NCI-H446 (cell line): ENCODE measurements around the gene L3MBTL1.

Experiments
- DNase-seq, 2 experiments: peaks; one replicate each; lab custom pipeline; 2025; lab: John Stamatoyannopoulos, UW

The L3MBTL1 gene

GRCh38 chr20:43506238-43506637 is 1.3 kb upstream of the L3MBTL1 start:
- no peak for DNase-seq

DNA sequence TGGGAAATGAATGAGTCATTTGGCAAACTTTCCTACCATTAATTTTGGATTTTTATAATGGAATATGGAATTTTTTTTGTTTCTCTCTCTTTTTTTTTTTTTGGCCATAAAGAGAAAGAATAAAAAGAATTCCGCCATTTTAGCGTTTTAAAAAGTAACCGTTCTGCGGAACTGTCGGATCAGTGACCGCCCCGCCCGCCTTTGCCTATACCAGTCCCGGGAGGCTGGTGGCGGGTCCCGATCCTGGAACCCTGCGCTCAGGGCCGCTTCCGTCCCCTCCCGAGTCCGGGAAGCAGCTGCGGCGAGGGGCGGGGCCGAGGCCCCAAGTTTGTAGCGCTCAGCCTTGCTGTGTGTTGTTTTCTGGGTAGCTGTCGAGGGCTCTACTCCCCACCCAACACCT is 609 bp downstream of the L3MBTL1 start:
- DNase-seq = no peak

DNA sequence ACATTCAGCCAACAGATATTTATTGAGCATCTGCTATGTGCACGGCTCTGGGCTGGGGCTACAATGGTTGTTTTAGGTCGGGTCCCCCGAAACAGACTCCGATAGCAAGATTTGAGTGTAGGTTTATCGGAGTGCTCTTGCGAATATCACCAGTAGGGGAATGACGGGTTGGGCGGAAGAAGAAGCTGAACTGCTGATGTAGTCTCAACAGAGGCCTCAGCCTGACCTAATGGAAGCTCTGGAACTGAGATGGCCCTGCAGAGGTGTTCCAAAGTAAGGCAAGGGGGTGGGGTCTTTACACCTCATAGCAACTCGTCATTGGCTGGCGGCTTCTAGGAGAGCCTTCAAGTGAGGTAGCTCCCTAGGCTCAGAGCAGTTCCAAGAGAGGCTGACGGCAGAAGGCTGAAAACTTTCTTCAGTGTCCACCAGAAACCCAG is 1.1 kb downstream of the L3MBTL1 start:
- DNase-seq = no peak

DNA sequence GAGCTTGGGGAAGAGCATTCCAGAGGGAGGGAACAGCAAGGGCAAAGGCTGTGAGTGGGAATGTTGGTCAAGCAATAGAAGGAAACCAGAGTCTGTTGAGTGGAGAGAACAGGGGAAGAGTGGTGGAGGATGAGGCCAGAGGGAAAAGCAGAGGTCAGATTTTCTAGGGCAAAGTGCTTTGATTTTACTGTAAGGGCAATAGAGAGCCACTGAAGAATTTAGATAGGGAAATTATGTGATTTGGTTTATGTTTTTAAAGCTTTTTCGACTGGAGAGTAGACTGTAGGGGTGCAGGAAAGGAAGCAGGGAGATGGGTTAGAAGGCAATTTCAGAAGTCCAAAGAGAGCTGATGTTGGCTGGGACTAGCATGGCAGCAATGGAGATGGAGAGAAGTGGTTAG is 4.4 kb downstream of the L3MBTL1 start:
- DNase-seq = no peak

DNA sequence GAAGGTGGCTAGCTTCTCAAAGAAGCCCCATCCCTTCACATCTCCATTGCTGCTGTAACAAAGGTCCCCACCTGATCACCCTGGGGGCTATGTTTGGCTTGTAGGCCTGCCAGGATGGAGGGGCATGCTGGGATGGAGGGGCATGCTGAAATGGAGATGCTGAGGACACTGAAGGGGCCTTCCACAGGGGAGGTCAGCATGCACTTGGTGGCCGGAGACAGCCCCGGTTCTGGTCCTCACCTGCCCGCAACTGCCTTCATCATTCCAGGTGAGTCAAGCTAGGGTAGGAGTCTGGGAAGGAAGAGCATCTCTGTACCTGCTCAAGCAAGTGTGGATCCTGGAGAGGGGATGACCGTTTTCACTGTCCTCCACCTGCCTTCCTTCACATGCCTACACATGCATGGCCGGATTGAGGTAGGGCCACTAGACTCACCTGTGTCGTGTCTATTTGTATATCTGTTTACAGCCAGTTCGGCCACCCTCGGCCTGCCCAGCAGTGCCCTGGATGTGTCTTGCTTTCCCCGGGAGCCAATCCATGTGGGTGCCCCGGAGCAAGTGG is 6.0 kb downstream of the L3MBTL1 start:
- no peak for DNase-seq

DNA sequence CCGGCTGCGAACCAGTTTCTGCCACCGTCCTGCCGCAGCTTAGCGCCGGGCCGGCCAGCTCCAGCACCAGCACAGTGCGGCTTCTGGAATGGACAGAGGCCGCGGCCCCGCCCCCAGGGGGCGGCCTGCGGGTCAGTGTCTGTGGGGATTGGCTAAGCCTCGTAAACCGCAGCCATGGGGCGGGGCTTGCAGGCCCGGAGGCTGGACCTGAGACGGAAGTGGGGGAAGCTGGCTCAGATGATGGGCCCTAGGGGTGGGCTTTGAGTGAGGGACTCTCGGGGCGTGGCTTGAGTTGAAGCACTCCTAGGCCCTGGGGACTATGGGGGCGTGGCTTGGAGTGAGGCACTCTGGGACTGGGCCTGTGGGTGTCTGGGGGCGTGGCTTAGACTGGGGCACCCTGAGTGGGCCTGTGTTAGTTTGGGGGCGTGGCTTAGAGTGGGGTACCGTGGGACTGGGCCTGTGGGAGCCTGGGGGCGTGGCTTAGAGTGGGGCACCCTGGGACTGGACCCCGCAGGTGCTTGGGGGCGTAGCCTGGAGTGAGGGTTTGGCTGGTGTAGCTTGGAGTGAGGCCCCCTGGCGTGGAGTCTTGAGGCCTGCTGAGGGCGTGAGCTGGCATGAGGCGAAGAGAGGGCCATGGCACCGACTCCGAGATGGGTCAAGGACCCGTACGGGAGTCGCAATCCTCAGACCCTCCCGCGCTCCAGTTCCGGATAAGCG is 6.6 kb downstream of the L3MBTL1 start:
- DNase-seq = peak; percentile 97 to 98

DNA sequence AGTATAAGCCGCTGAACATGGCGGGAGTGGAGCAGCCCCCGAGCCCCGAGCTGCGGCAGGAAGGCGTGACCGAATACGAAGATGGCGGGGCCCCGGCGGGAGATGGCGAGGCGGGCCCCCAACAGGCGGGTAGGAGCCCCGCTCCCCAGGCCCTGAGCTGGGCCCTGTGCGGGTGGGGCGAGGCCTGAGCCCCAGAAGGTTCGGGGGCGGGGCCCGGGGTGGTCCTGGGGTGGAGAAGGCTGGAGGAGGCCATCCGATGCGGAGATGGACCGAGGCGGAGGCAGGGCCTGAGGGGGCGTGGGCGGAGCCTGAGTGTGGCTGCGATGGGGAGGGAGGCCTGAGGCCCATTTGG is 7.1 kb downstream of the L3MBTL1 start:
- peak in 1 of 2 experiments; percentile 47 for DNase-seq

DNA sequence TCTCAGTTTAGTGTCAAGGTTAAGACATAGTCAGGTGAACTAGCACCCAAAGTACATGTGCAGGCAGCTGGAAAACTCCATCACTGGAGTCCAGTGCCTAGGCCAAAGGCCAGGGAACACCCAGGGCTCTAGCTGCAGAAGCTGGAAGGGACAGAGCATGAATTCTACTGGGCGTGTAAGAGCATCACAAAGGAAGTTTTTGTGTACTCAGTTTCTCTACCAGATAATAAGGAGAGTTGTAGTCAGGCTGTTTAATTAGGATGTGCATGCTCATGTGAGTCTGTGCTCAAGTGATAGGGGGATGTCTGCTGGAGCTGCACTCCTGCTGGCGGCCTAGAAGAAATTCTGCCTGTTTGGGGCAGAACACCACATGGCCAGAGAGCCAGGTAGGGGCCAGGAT is 8.1 kb downstream of the L3MBTL1 start:
- no peak for DNase-seq

DNA sequence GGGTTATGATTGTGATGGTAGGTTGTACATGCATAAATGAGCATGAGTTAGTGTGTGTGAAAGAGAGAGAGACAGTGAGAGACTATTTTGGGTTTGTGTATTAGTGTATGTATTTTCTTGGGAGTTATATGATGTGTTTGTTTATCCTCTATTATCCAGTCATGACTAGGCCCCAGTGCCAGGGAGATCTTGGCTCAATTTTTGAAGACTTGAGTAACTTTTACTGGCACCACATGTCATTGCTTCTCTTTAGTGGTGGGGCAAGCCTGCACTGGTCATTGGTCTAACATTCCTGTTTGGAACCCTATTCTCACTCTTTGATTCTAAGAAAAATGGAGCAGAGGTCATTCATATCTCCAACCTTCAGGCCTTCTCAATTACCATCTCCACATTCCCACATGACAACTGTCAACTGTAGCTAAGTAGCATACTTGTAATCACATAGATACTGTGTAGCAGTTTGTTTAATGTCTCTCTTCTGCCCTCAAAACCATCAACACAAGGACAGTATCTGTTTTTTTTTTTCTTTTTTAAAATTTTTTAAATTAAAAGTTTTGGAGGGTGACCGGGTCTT is 8.8 kb downstream of the L3MBTL1 start:
- no peak for DNase-seq

GRCh38 chr20:43520074-43520630 is 12.7 kb downstream of the L3MBTL1 start:
- DNase-seq = no peak

DNA sequence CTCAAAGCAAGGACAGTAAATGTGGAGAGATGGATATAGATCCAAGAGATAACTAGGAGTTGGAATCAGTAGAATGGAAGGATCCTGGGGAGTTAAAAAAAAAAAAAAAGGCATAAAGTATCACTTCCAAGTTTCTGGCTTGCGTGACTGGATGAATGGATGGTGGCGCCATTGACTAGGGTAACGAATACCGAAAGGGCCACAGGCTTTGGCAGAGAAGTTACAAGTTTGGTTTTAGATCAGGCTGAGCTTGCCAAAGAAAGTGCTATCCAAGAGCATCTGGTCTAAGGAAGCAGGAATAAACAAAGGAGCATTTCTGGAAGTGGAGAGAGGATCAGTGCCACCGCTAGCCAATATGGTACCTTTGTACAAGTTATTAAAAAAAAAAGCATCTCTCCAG is 17.5 kb downstream of the L3MBTL1 start:
- DNase-seq = peak in 1 of 2 experiments; percentile 40

GRCh38 chr20:43528258-43528875 is 20.9 kb downstream of the L3MBTL1 start:
- DNase-seq = no peak

DNA sequence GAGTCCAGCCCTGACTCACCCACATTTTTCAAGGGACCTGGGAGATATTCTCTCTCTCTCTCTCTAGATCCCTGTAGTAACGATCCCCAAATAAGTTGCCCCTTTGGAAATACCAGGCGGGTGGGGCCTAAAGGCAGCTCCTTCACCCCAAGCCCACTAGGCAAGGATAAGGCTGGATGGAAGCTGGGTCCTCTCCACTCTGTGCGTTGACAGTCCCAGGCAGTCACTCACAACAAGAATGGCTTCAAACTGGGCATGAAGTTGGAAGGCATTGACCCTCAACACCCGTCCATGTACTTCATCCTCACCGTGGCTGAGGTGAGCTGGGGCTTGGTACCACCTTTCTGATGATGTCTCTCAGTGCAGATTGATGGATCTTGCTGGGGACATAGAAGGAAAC is 21.6 kb downstream of the L3MBTL1 start:
- DNase-seq = no peak

- no peak for DNase-seq
These were observed 22.1 kb downstream of the L3MBTL1 start for GRCh38 chr20:43529457-43530153.

- no peak for DNase-seq
These were observed 23.0 kb downstream of the L3MBTL1 start for GRCh38 chr20:43530321-43531090.

DNA sequence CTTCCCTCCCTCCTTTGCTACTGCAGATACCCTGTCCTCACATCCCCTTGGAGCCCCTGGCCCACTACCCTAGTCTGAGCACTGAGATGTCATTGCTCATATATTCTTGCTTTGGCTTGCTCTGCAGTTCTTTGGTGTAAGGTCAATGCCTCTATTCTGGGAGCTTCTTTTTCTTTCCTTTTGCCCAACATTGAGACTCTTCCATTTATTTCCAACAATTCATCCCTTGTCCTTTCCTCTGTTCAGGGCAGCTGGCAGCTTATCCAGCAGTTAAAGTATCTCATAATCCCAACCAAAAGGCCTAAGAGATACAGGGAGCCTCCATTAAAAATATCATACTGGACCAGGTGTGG is 23.6 kb downstream of the L3MBTL1 start:
- DNase-seq = no peak

GRCh38 chr20:43532416-43533055 is 25.0 kb downstream of the L3MBTL1 start:
- no peak for DNase-seq

DNA sequence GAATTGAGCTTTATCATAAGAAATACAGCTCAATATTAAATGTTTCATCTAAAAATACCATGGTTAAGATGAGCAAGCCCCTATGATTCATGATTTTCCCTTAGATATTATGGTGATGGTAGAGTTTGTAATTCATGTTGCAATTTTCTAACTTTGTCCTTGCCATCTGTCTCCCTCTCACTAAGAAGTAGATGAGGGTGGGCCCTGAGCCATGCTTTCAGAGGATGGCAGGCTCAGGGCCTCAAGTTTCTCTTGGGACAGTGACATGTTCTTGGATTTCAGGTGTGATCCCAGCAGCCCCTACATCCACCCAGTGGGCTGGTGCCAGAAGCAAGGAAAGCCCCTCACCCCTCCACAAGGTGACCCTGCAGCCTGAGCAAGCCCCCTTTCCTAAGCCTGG is 25.6 kb downstream of the L3MBTL1 start:
- no peak for DNase-seq

DNA sequence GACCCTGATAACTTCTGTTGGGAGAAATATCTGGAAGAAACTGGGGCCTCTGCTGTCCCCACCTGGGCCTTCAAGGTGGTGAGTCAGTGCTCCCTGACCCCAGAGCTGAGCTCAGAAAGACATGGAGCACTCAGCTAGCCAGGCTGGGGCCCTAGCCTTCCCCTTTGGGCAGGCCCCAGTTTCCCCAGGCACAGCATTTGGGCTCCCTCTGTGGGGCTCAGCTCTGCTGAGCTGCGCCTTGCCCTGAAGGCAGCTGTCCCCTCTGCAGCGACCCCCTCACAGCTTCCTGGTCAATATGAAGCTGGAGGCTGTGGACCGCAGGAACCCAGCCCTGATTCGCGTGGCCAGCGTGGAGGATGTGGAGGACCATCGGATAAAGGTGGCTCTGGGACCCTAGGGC is 26.5 kb downstream of the L3MBTL1 start:
- DNase-seq = no peak

- no peak for DNase-seq
These were observed 27.4 kb downstream of the L3MBTL1 start for GRCh38 chr20:43534791-43535350.
